HUES6 (cell line): ENCODE results near the gene FOXJ3.

Experiments used
- H3K27ac ChIP-seq: 2 replicates; pipeline ENCODE4 v1.7.0; 2013; ENCODE audit warnings: low read depth, mild to moderate bottlenecking, low read length, inconsistent platforms
- H3K27me3 ChIP-seq: 2 replicates; pipeline ENCODE4 v1.6.1; 2013; ENCODE audit warnings: low read length; ENCODE audit not compliant: control insufficient read depth, insufficient read depth
- H3K36me3 ChIP-seq: 2 replicates; pipeline ENCODE4 v1.6.1; 2013; ENCODE audit warnings: low read length; ENCODE audit not compliant: control insufficient read depth, insufficient read depth
- H3K4me1 ChIP-seq: 2 replicates; pipeline ENCODE4 v1.6.1; 2013; ENCODE audit warnings: low read length; ENCODE audit not compliant: control insufficient read depth, insufficient read depth
- H3K4me3 ChIP-seq: 2 replicates; pipeline ENCODE4 v1.5.1; 2013; ENCODE audit warnings: low read depth, low read length
- H3K9ac ChIP-seq: one replicate; pipeline ENCODE4 v1.6.1; 2013; ENCODE audit warnings: mild to moderate bottlenecking, low read length
- H3K9me3 ChIP-seq: 2 replicates; pipeline ENCODE4 v1.6.1; 2013; ENCODE audit warnings: low read depth, low read length; ENCODE audit not compliant: control insufficient read depth, insufficient read depth

FOXJ3 gene

GRCh38 chr1:42164551-42165420, 170.2 kb downstream of the FOXJ3 start, which contains the start of gene GUCA2A:
GUCA2A (minus strand) TSS chr1:42164745; CDS start chr1:42164712, 33 bp downstream.
- no peak within 1 kb of the TSS for H3K9ac ChIP-seq
- no peak within 1 kb of the TSS for H3K27ac ChIP-seq
- H3K9me3 ChIP-seq = no peaks in the 10 kb centered on the region
- H3K4me3 ChIP-seq = peak within 1 kb of the TSS; percentile 26; the same call in 1 of the 2 replicates
- peaks cover 21% of the 10 kb centered on the region for H3K4me1 ChIP-seq
- H3K27me3 ChIP-seq = no peaks in the 10 kb centered on the region
- H3K36me3 ChIP-seq = no peaks in the 10 kb centered on the region

DNA sequence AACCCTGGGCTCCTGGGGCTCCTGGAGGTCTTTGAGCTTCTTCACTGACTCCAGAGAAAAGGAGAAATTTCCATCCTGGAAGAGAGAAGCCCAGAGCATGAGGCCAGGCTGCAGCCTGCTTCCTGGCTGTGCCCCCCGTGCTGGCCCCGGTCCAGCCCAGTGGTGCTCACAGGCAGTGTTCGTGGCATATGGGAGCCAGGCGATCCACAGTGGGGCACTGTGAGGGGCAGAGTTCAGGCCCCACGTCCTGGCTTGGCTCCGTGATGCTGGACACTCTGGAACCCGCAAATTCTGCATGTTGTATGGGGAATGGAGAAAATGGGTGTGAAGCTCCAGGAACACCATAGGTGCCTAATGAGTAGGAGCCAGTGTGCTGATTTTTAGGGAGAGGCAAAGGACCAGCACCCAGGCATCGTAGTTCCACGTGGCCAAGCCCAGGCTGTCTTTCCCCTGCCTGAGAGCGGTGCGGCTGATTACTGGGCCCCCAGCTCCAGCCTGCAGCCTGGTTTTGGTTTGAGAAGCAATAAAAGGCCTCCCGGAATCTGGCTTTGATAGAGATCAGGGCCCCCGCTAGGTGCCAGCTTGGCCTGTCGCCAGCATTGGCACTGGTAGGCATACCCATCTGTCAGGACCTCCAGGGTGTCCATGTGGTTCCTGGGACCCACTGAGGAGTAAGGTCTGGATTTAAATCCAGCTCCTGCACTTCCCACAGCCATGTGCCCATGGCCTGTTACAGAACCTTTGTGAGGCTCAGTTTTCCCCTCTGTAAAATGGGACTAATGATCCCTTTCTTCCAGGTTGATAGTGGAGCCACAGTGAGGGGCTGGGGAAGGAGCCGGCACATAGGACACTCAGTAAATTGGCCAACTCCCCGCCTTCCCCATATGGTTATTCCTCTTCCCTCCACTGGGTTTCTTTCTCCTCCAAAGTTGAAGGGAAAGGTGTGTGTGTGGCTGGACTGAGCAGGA, 171.2 kb downstream of the FOXJ3 start:
- H3K4me3 ChIP-seq = no peak overlapping the region
- H3K27ac ChIP-seq = no peak overlapping the region
- no peaks in the 10 kb centered on the region for H3K9me3 ChIP-seq
- no peak overlapping the region for H3K9ac ChIP-seq
- H3K27me3 ChIP-seq = no peaks in the 10 kb centered on the region
- no peaks in the 10 kb centered on the region for H3K36me3 ChIP-seq
- H3K4me1 ChIP-seq = peaks cover 21% of the 10 kb centered on the region

DNA sequence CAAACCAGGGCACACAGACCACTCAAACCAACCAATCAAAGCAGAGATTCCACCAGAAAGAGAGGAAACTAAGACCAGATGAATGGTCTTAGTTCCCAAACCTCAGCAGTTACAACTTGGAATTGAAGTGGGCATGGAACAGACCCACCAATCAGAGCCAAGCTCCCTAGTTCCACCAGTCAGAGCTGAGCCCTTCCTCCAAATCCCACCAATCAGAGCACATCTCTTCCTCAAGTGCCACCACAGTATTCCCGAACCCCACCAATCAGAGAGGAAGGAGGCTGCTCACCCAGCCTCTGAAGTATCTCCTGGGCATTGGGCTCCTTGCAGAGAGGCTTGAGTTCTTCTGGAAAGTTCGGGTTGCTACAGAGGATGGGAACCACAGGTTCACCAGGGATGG, 171.9 kb downstream of the FOXJ3 start:
- peaks cover 17% of the 10 kb centered on the region for H3K4me1 ChIP-seq
- H3K27me3 ChIP-seq = no peaks in the 10 kb centered on the region
- H3K27ac ChIP-seq = no peak overlapping the region
- no peak overlapping the region for H3K9ac ChIP-seq
- H3K4me3 ChIP-seq = no peak overlapping the region
- no peaks in the 10 kb centered on the region for H3K9me3 ChIP-seq
- H3K36me3 ChIP-seq = no peaks in the 10 kb centered on the region

- Histone ChIP-seq H3K4me3 (no peak overlapping the region), H3K36me3 (no peaks in the 10 kb centered on the region), H3K9ac (no peak overlapping the region), H3K9me3 (no peaks in the 10 kb centered on the region), H3K4me1 (peaks cover 13% of the 10 kb centered on the region), H3K27ac (no peak overlapping the region), H3K27me3 (no peaks in the 10 kb centered on the region)
Measured at GRCh38 chr1:42162181-42162580, 172.9 kb downstream of the FOXJ3 start.

DNA sequence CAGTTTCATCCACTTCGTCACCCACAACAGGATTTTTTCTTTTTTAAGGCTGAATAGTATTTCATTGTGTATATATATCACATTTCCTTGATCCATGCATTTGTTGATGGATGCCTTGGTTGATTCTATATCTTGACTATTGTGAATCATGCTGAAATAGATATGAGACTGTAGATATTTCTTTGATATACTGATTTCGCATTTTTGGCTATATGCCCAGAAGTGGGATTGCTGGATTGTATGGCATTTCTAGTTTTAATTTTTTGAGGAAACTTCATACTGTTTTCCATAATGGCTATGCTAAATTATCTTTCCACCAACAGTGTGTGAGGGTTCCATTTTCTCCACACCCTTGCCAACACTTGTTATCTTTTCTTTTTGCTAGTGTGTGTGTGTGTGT, 176.8 kb downstream of the FOXJ3 start:
- H3K36me3 ChIP-seq = no peaks in the 10 kb centered on the region
- H3K27me3 ChIP-seq = no peaks in the 10 kb centered on the region
- no peak overlapping the region for H3K27ac ChIP-seq
- no peak overlapping the region for H3K9ac ChIP-seq
- no peaks in the 10 kb centered on the region for H3K9me3 ChIP-seq
- H3K4me1 ChIP-seq = no peaks in the 10 kb centered on the region
- no peak overlapping the region for H3K4me3 ChIP-seq

GRCh38 chr1:42157667-42158066, 177.4 kb downstream of the FOXJ3 start:
- Histone ChIP-seq H3K9ac (no peak overlapping the region), H3K27me3 (no peaks in the 10 kb centered on the region), H3K9me3 (no peaks in the 10 kb centered on the region), H3K27ac (no peak overlapping the region), H3K4me3 (no peak overlapping the region), H3K4me1 (no peaks in the 10 kb centered on the region), H3K36me3 (no peaks in the 10 kb centered on the region)

GRCh38 chr1:42155362-42155761, 179.7 kb downstream of the FOXJ3 start:
- no peak overlapping the region for H3K4me3 ChIP-seq
- no peaks in the 10 kb centered on the region for H3K9me3 ChIP-seq
- no peak overlapping the region for H3K9ac ChIP-seq
- H3K27me3 ChIP-seq = peaks cover 5% of the 10 kb centered on the region; the same call in 1 of the 2 replicates
- no peaks in the 10 kb centered on the region for H3K36me3 ChIP-seq
- H3K27ac ChIP-seq = no peak overlapping the region
- H3K4me1 ChIP-seq = no peaks in the 10 kb centered on the region

DNA sequence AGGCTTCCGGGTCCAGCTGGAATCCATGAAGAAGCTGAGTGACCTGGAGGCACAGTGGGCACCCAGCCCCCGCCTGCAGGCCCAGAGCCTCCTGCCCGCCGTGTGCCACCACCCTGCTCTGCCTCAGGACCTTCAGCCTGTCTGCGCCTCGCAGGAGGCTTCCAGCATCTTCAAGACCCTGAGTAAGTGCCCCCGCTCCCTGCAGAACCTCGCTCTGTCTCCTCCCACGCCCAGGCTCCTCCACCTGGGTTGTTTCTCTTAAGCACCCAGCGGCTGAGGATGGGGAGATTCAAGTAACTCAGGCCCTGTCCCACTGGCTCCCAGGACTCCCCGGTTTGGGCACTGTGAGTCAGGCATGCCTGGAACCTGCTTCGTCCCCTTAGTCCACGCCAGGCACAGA, 180.3 kb downstream of the FOXJ3 start:
- Histone ChIP-seq H3K9me3 (no peaks in the 10 kb centered on the region), H3K4me1 (no peaks in the 10 kb centered on the region), H3K36me3 (no peaks in the 10 kb centered on the region), H3K9ac (no peak overlapping the region), H3K4me3 (no peak overlapping the region), H3K27ac (no peak overlapping the region), H3K27me3 (peaks cover 6% of the 10 kb centered on the region; the same call in 1 of the 2 replicates)

- Histone ChIP-seq H3K4me3 (no peak overlapping the region), H3K27me3 (peaks cover 6% of the 10 kb centered on the region; the same call in 1 of the 2 replicates), H3K9me3 (no peaks in the 10 kb centered on the region), H3K4me1 (no peaks in the 10 kb centered on the region), H3K36me3 (no peaks in the 10 kb centered on the region), H3K9ac (no peak overlapping the region), H3K27ac (no peak overlapping the region)
Measured at GRCh38 chr1:42153624-42154023, 181.4 kb downstream of the FOXJ3 start.

DNA sequence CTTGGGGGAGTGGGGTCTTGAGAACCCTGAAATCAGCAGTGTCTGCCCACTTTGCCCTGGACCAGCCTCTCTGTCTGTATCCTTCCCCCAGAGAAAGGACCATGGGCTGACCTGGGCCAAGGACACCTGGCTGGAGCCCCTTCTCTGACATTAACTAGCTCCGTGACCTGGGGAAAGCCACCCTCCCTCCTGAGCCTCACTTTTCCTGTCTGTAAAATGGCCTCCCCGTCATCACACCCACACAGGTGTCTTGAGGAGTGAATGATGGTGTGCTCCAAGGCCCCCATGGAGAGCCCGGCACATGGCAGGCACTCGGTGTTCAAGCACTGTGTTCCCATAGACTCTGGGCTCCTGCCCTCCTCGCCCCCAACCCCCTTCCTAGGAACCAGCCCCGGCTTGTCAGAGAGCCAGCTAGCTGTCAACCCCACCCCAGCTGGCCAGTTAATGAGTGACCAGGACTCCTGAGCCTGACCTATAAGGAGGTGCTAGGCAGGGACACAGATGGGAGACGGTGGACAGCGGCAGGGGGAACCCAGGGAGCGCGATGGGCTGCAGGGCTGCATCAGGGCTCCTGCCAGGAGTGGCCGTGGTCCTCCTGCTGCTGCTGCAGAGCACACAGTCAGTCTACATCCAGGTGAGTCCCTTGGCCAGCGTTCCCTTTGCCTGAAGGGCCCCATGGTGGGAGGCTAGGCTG, 182.0 kb downstream of the FOXJ3 start, which contains the start of gene GUCA2B:
GUCA2B (plus strand) TSS at position 504 of the 694 bp plus-strand sequence; CDS start at position 545, 41 bp downstream.
- Histone ChIP-seq H3K27ac (no peak within 1 kb of the TSS), H3K36me3 (no peaks in the 10 kb centered on the region), H3K27me3 (peaks cover 6% of the 10 kb centered on the region; the same call in 1 of the 2 replicates), H3K4me1 (no peaks in the 10 kb centered on the region), H3K4me3 (no peak within 1 kb of the TSS), H3K9ac (no peak within 1 kb of the TSS), H3K9me3 (no peaks in the 10 kb centered on the region)
